ENCODE results near the gene TRPM6.

TRPM6 gene

GRCh38 chr9:74838351-74838750 is 49.4 kb downstream of the TRPM6 start:
- no peak overlapping the region for H3K4me3 ChIP-seq (ENCODE audit: low read depth, low read length)

GRCh38 chr9:74824654-74825053 is 63.1 kb downstream of the TRPM6 start:
- TF ChIP-seq CTCF (IDR thresholded peaks at IDR 0.05; ENCODE audit: borderline replicate concordance, insufficient read depth, low read depth, low read length): no peak
- no peak overlapping the region for H3K4me3 ChIP-seq (ENCODE audit: low read depth, low read length)

More at GRCh38 chr9:74838351-74838750, 49.4 kb downstream of the TRPM6 start:
- no peak for TF ChIP-seq CTCF (IDR thresholded peaks at IDR 0.05; ENCODE audit: borderline replicate concordance, insufficient read depth, low read depth, low read length)

GRCh38 chr9:74821636-74822035 is 66.1 kb downstream of the TRPM6 start:
- no peak for TF ChIP-seq CTCF (IDR thresholded peaks at IDR 0.05; ENCODE audit: borderline replicate concordance, insufficient read depth, low read depth, low read length)
- no peak overlapping the region for H3K4me3 ChIP-seq (ENCODE audit: low read depth, low read length)

GRCh38 chr9:74817816-74818215 is 69.9 kb downstream of the TRPM6 start:
- no peak overlapping the region for H3K4me3 ChIP-seq (ENCODE audit: low read depth, low read length)
- TF ChIP-seq CTCF (IDR thresholded peaks at IDR 0.05; ENCODE audit: borderline replicate concordance, insufficient read depth, low read depth, low read length): no peak

GRCh38 chr9:74817281-74817810 is 70.4 kb downstream of the TRPM6 start:
- H3K4me3 ChIP-seq (ENCODE audit: low read depth, low read length): no peak overlapping the region
- no peak for TF ChIP-seq CTCF (IDR thresholded peaks at IDR 0.05; ENCODE audit: borderline replicate concordance, insufficient read depth, low read depth, low read length)

- TF ChIP-seq CTCF (IDR thresholded peaks at IDR 0.05; ENCODE audit: borderline replicate concordance, insufficient read depth, low read depth, low read length): no peak
- H3K4me3 ChIP-seq (ENCODE audit: low read depth, low read length): no peak overlapping the region
These were observed 77.5 kb downstream of the TRPM6 start for GRCh38 chr9:74810200-74810599.

- TF ChIP-seq CTCF (IDR thresholded peaks at IDR 0.05; ENCODE audit: borderline replicate concordance, insufficient read depth, low read depth, low read length): no peak
- H3K4me3 ChIP-seq (ENCODE audit: low read depth, low read length): no peak overlapping the region
These were observed 83.7 kb downstream of the TRPM6 start for GRCh38 chr9:74804018-74804385.

Measured in GM12875 (cell line).